ENCODE data around the gene ABCG4.
A peak's percentile ranks its signal among the peaks of the same experiment; 100 is the strongest.
"Not testable (repeated sequence)": the region's sequence is repeated elsewhere in the genome, so short reads cannot be mapped to it uniquely, and the experiment has no call there.

Gene ABCG4

DNA sequence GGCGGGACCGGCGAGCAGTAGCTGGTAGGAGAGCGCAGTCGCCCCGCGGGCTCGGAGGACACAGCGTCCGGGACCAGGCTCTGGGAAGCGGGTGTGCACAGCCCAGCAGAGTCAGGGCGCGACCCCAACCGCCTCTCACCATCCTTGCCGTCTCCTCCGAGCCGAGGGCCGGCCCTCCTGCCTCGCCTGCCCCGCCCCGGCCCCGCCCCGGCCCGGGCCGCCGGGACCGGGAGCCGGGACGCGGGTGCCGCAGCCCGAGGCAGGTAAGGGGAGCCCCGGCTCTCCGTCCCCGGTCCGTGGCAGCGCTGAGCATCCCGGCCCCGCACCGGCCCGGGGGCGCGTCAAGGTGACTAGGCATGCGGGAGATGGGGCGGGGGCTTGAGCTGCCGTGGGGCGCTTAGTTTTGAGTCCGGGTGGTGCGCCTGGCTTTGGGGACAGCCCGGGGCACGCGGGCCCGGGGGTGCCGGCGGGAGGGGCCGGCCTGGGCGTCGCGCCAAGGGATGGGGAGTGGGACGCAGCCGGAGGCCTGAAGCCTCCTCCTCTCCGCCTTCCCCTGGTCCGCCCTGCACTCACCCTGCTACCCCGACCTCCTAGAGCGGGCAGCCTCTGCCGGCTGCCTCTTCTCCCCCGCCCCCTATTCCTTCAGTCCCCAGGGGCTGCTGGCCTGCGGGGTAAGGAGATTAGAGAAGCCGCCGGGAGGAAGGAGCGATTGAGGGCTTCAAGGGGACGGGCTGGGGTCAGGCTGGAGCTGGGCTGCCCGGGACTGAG is at the start of gene ABCG4:
TSS of gene ABCG4 (plus strand) at position 35 of the 768 bp plus-strand sequence. CDS start 914 bp downstream, outside the sequence.
- DNase-seq = no peak

DNA sequence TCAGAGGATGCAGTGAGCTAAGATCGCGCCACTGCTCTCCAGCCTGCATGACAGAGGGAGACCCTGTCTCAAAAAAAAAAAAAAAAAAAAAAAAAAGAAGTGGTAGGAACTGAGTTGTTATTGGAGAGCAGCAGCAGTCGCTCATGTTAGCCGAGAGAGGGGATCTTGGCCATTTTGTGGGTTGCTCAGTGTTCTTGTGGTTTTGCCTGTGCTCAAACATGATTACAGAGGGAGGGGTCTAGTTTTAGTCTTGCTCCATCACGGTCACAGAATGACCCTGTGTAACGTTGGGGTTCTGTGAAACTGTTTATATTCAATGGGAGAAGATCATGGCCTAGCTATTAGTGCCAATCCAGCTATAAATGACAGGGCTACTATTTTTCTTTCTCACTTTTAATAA is 49.1 kb upstream of the ABCG4 start:
- no peak for DNase-seq

GRCh38 chr11:119100246-119100970 is 48.4 kb upstream of the ABCG4 start:
- peak; percentile 55 for DNase-seq

DNA sequence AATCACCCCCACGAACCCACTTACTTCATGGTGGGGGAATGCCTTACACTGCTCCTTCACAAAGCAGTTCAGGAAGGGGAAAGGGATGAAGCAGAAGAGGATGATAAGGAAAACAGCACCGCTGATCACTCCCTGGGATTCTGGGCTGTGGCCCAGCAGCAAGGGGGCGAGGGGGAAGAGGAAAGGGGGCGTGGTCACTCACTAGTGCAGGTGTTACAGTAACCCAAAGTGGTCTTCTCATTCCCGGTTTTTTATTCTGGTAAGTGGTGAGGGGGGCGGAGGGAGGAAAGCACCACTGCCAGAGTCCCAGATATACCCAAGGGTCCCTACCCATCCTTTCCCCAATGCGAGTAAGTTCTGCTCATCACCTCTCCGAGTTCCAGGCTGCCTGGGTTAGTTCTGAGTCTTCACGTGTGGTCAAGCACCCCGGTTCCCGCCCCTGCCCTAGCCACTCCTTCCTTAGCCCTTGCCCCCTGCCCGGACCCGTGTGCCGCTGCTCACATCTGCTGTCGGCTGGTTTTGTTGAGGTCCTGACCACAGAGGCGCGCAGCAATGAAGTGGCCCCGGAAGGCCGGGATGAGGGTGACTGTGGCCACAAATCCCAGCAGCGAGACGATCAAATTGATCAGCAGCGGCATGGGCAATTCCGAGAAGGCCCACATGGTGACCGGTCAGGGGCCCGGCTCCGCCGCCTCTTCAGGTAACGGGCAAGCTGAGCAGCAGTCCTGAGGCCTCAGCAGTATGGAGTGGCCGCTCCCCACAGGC is 47.7 kb upstream of the ABCG4 start:
- DNase-seq = no peak

- peak; percentile 97 for DNase-seq
Observed at GRCh38 chr11:119101759-119102423, 47.0 kb upstream of the ABCG4 start, which contains the start of gene DPAGT1. Gene DPAGT1, minus strand, starts transcription at chr11:119101853. Its CDS starts 198 bp downstream, at chr11:119101655.

DNA sequence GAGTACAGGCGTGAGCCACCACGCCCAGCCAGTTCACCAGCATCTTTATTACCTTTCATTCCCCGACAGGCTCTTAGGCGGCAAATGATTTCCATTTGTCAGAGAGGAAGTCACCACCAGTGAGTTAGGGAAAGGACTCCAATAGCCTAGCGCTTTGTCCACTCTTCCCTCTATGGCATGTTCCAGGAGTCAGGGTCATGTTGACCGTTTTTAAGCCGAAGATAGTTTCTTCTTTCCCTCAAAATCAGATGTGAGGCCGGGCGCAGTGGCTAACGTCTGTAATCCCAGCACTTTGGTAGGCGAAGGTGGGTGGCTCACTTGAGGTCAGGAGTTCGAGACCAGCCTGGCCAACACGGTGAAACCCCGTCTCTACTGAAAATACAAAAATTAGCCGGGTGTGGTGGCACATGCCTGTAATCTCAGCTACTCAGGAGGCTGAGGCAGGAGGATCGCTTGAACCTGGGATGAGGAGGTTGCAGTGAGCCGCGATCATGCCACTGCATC is 45.6 kb upstream of the ABCG4 start:
- not testable (repeated sequence) for DNase-seq

GRCh38 chr11:119103793-119104192 is 45.1 kb upstream of the ABCG4 start:
- no peak for DNase-seq

- DNase-seq = peak; percentile 74
Observed at GRCh38 chr11:119106564-119107537, 42.0 kb upstream of the ABCG4 start, which contains the start of gene C2CD2L. Gene C2CD2L, plus strand, starts transcription at chr11:119107344. Its CDS starts 398 bp downstream, at chr11:119107742.

GRCh38 chr11:119107538-119108145 is 41.2 kb upstream of the ABCG4 start:
- DNase-seq = no peak

- no peak for DNase-seq
Observed at GRCh38 chr11:119108146-119108856, 40.6 kb upstream of the ABCG4 start.

DNA sequence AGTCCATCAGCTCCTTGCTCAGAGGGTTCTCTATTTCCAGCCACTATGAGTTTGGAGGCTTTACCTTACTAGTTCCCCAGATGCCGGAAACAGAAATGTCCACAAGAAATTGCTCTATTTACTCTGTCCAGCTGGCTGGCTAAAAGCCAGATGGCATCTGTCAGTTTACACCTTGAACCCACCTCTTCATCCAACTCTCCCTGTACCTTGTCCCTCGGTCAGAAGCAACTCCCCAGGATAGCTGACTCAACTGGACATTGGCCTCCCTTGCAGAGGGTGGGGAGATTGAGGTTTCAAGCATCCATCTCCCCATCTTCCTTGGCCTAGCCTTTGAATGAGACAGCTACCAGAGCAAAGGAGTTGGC is 40.0 kb upstream of the ABCG4 start:
- no peak for DNase-seq

- DNase-seq = no peak
Observed at GRCh38 chr11:119109843-119110242, 39.0 kb upstream of the ABCG4 start.

DNA sequence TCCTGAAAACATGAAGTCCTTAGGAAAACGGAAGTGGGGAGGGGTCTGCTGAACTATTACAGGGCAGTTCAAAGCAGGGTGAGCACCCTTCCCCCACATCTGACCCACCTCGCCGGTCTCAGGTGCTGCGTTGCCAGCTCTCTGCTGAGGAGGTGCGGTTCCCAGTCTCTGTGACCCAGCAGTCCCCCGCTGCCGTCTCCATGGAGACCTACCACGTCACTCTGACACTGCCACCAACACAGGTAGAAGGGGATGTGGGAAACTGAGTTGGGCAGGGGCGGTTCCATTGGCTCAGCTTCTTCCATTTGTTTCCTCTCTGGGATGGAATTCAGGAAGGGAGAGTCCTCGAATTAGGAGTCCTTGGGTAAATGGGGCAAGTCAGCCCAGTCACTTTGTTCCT is 38.4 kb upstream of the ABCG4 start:
- no peak for DNase-seq

DNA sequence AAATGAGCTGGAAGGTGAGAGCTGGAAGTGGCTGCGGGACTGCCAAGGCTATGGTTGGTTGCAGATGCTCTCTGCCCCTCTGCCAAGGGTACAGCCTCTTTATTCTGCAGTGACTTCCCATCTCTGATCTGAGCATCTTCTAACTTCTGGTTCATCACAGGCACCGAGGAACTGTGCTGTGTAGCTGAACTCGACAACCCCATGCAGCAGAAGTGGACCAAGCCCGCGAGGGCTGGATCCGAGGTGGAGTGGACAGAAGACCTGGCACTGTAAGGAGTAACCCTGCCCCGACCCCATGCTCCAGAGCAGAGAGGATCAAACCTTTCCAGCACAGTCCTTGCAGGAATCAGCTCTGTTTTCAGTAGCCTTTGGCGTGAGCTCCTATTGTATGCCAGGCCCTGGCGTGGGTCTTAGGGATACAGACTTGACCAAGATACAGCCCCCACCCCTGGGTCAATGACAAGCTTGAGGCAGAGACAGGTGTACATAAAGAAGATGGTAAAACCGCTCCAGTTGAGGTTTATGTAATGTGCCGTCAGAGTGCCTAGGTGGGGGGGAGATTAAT is 37.4 kb upstream of the ABCG4 start:
- no peak for DNase-seq

DNA sequence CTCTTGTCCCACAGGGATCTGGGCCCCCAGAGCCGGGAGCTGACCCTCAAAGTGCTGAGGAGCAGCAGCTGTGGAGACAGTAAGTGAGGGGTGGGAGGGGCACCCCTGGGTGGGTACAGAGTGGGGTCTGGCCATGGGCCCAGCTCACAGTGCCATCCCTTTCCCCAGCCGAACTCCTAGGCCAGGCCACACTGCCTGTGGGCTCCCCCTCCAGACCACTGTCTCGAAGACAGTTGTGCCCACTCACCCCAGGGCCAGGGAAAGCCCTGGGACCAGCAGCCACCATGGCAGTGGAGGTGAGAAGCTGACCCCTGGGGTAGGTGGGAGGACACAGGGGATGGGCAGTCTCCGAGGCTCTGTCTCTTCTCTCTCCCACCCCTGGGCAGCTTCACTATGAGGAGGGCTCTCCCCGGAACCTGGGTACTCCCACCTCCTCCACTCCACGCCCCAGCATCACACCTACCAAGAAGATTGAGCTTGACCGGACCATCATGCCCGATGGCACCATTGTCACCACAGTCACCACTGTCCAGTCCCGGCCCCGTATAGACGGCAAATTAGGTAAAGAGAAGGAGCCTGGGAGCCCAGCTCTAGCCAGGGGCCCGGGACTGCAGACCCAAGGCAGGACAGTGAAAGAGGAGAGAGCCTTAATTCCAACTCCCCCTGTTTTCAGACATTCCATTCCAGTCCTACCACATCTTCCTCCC is 36.4 kb upstream of the ABCG4 start:
- no peak for DNase-seq

- DNase-seq = no peak
Observed at GRCh38 chr11:119113716-119114115, 35.1 kb upstream of the ABCG4 start.

DNA sequence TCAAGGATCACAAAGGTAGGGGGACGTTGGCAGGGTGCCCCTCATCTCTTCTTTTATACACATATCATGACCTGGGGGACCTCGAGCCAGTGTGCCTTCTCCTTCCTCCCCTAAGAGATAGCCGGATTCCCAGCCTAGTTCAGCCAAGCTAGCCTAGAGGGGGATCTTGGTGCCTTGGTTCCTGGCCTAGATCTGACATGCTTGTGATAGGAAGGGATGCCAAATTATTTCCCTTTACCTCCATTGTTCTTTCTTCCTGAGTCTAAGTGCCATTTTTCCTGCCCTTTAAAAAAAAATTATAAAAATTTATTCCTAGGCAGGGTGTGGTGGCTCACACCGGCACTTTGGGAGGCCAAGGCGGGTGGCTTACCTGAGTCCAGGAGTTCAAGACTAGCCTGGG is 34.5 kb upstream of the ABCG4 start:
- no peak for DNase-seq

GRCh38 chr11:119115484-119116234 is 33.2 kb upstream of the ABCG4 start:
- no peak for DNase-seq

DNA sequence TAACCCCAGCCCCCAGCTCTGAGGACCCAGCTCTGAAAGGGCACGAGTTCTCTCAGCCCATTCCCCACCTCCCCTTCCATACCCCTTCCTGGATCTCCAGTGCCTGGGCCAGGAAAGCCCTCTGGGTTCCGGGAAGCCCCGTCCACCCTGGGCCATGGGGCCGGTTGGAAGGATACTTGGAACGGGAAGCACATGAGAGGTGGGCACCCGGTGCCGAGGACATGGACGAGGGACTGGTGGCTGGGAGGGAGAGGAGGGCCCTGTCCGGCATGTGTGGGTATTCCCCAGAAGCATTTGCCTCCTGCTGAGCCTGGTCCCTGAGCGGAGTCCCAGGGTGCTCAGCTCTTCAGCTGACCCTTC is 32.6 kb upstream of the ABCG4 start:
- DNase-seq = no peak

Data from NCI-H446 treated with DMSO at 0.1 percent for 48 hours (cell line).